Gastroesophageal sphincter (tissue), 3 donors: Measurements from ENCODE around the gene EXD2.

Experiments
- CTCF ChIP-seq, 4 experiments: fragments of 200-600 bp in 2 of 4; fragments of 450-650 bp in 2 of 4; sonication (generic) in 1 of 4; IDR thresholded peaks; one replicate each; pipeline ENCODE4 v1.5.1; 2017 to 2019; ENCODE audit warnings: antibody characterized with exemption in 4 of 4, mild to moderate bottlenecking in 2 of 4, moderate library complexity in 2 of 4
- POLR2A ChIP-seq, 2 donors: fragments of 450-650 bp; IDR thresholded peaks; one replicate each; pipeline ENCODE4 v1.6.1; 2017; ENCODE audit warnings: antibody characterized with exemption in 2 of 2, mild to moderate bottlenecking in 2 of 2, moderate library complexity in 1 of 2

- TF ChIP-seq CTCF (IDR thresholded peaks at IDR 0.05) (no peak), POLR2A (IDR thresholded peaks at IDR 0.05) (no peak)
Observed at GRCh38 chr14:69181491-69181890, 9.8 kb upstream of the EXD2 start.
